HG02588 (cell line): ENCODE data around the gene NFIB.

Source experiments
- ATAC-seq: cut with Tn5 transposase; IDR thresholded peaks from one replicate; pipeline ENCODE4 v1.9.1; 2021; ENCODE audit warnings: mild to moderate bottlenecking, moderate library complexity; ENCODE audit not compliant: unreplicated experiment

The NFIB gene

GRCh38 chr9:14127656-14128055 is 186.3 kb downstream of the NFIB start:
- no peak for ATAC-seq

- ATAC-seq, result no peak
Observed at GRCh38 chr9:14119694-14120514, 194.0 kb downstream of the NFIB start.

DNA sequence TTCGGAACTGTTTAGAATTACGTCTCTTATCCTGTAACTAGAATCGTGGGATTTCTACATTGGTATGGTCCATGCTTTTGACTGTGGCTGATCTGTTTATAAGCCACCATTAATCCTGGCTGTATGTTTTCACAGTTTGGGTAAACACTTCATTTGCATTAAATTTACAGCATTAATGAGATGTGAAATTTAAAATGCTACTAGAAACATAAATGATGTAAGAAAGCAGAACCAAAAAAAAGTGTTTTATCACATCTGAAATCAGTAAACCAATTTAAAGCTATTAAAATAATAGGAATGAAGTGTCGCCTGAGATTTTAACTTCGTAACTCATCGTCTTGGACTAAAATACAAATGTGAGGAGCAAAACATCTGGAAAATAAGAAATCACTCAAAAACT is 201.7 kb downstream of the NFIB start:
- ATAC-seq, result no peak

DNA sequence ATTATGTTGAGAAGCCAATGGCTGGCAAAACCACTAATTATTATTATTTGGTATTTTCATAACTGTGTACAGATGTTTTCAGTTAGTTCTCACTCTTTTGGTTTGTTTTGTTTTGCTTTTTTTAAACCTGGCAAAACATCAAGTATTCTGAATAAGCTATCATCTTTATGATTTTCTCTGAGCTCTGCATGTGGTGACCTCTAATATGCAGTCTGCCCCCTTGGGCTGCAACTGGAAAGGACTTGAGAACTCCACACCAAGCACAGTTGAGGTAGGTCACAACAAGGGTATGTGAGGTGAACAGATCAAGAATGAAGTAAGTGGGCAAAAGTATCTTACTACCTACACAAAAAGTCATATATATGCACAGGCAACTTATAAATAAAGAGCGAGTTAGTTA is 202.2 kb downstream of the NFIB start:
- ATAC-seq, result no peak

DNA sequence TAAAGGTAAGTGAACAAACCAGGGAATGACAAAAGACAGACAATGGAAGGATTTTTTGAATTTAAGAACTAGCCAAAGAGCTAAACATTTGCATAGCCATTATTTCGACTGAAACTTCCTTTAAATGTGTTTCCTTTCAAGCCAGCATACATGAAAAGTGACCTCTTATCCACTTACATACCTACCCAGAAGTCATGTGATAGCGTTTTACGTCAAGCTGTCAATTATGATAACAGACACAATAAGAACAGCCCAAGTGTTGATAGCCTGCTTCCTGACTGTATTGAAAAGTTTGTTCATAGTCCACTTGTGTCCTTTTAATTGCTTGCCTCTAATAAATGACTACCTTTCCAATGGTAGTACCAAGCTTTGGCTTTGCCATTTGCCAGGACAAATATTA is 206.0 kb downstream of the NFIB start:
- no peak for ATAC-seq

- ATAC-seq, result no peak
Observed at GRCh38 chr9:14107495-14107894, 206.4 kb downstream of the NFIB start.

DNA sequence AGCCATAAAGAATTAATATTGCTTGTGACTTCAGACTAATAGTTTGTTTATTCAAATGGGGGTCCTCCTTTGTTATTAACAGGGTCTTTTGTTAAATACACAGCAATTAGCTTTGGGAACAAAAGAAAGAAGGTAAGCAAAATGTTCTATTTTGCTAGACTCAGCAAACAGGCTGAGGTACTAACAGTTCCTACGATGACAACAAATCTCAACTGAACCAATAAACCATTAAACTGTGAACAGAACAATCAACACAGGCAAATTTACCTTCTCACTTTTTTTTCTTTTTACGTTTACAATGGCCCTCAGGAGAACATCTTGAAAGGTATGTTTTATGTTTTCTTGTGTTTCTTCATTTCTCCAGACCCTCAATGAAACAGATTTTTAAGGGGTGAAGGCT is 207.2 kb downstream of the NFIB start:
- ATAC-seq, result no peak

DNA sequence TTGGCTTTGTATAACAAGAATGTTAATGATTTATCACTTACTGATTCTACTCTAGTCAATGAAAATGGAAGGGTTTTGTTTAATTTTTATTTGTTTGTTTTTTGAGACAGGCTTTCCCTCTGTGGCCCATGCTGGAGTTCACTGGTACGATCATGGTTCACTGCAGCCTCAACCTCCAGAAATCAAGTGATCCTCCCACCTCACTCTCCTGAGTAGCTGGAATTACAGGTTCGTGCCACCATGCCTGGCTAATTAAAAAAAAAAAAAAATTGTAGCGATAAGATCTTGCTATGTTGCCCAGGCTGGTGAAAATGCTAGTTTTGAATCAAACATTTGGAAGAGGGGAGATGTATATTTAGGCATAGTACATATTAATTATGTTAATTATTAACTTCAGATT is 209.4 kb downstream of the NFIB start:
- ATAC-seq, result no peak

DNA sequence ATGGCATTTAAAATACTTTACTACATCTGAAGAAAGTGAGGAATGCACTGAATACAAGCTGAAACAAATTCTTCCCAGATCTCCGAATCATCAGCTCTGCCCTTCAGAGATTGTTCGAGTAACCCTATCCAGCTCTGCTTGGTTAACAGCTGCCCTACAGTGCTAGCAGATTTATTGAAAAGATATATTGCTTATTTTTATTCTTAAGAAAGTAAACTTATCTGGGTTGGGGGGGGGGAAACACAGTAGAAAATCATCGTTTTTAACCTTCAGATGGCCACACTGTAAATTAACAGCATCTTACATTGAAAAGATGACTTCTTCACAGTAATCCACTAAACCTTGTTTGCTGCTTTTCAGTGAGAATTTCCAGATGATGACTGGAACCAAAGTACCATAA is 210.8 kb downstream of the NFIB start:
- no peak for ATAC-seq

GRCh38 chr9:14099737-14100136 is 214.2 kb downstream of the NFIB start:
- ATAC-seq, result no peak

DNA sequence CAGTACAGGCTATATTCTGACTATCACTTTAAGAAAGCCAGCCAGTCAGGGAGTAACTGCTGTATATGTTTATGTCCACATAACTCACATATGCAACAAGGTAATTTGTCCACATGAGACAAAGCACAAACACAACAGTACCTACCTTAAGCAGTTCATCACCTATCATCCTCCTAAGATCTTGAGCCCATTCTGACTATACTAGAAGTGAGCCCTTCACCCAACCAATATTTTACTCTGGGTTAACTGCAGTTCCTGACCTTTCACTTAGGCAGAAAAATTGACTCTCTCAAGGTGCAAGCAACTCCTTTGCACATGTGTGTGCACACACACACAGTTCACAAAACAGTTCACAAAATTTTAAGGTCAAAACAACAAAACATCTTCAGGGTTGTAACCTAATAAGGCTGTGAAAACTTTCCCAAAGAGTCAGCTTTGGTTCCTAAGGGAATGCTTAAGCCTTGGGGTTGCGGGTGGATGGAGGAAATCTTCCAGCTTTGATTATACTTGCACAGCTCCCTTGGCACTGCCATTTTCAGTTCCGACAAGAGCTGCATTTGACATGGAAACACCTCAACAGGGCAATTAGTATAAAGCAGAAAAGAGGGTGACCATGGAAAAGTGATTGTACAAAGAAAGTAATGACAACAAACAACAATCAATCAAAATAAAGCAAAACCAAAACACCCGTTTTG is 215.3 kb downstream of the NFIB start:
- ATAC-seq, result no peak

DNA sequence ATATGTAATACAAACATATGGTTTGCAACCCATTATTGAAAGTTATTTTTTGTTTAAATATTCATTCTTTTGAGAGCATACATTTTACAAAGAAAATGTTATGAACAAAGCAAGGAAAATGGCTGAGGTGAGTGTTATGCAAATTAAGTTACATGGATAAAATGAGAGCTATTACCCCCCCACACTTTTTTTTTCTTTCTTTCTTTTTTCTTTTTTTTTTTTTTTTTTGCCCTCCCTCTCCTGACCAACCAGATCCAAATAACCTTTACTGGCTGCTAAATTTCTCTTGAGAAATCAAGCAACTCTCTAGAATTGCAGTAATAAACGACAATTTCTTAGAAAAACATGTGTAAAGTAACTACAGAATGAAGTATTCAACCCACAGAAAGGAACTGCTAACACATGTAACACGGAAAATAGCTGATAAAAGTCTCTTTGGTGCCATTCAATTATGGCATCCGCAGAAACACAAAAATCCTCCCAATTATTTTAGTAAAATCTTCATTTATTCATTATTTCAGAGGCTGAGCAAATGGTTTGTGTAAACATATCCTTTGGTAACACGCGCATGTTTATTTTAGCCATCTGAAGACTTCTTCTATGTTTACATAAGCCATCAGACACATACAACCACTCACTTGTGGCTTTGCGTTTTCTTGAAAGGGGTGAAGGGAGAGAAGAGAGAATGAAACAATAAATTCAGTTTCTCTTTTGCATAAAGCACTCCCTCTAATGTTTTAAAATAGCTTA is 216.1 kb downstream of the NFIB start:
- no peak for ATAC-seq

- no peak for ATAC-seq
Observed at GRCh38 chr9:14097215-14097614, 216.7 kb downstream of the NFIB start.

DNA sequence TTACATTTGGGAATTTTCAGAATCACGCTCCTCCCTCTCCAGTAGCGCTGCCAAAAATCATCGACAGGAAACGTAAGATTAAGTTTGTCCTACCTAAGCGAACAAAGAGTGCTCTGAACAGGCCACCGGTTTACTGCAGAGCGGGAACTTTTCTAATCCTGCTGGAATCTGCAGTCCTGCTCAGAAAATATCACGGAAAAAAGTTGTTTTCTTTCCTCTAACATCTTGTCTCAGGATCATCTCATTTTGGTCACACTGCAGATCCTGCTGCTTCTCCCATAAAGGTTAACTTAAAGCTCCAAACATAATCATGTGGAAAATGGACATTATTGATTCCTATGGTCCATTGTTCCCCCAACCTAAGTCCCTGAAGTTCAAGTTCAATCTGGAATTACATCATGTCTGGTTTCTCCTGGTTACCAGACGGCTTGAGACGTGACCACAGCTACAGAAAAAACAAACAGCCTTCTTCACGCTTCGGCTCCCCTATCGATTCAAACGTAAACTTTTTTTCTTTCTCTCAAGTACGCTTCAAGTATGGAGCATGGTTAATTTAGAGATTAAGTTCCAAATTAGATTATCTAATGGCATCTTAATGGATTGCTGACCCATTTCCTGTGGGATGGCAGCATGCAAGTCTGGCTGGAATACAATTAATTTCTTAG is 217.6 kb downstream of the NFIB start:
- no peak for ATAC-seq

DNA sequence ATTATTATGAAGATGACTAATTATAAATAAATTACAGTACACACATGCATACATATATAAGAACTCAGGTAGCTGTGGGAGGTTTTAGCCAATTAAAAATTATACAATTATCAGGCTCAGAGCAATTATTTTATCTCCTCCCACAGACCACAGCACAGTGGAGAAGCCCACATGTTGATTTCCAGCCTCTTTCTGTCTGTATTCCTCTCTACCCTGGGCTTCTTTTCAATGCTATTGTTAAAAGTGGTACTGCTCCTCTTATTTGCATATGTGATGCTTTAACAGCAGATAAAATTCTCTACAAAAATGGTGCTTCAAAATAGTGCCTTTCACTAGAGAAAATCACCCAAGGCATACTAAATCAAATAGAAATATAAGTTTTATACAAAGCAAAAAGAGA is 218.7 kb downstream of the NFIB start:
- ATAC-seq, result no peak

DNA sequence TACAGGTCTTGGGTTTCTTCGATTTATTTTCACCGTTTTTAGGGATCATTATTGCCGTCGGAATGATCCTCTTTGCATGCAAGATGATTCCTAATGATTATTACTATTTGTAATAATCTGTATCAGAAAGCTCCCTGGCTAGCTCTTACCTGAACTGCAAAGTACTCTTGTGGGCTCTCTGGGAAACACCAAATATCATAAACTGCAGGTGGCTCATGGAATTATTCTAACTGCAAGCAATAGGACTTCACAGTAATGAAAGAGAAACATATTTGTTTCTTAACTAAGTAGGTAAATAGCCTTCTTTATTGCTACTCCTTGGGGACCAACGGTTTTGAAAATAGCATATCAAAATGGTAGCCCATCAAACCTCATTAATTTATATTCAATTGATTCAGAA is 219.4 kb downstream of the NFIB start:
- ATAC-seq, result no peak

DNA sequence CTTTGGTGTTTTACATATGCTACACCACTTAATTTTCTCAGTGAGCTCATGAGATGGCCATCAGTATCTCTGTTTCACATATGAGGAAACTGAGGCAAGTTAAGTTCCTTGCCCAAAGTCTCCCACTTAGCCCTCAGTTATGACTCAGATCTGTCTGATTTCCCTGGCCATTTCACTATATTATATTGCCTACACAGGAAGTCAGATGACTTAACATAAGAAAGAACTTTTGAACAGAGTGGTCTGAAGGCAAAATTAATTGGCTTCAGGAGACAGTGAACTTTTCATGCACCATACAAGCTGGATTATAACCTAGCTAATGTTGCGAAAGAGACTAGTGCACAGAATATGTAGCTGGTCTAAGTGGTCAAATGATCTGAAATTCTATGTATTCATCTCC is 221.6 kb downstream of the NFIB start:
- ATAC-seq, result no peak

- ATAC-seq, result no peak
Observed at GRCh38 chr9:14089051-14089803, 224.7 kb downstream of the NFIB start.

DNA sequence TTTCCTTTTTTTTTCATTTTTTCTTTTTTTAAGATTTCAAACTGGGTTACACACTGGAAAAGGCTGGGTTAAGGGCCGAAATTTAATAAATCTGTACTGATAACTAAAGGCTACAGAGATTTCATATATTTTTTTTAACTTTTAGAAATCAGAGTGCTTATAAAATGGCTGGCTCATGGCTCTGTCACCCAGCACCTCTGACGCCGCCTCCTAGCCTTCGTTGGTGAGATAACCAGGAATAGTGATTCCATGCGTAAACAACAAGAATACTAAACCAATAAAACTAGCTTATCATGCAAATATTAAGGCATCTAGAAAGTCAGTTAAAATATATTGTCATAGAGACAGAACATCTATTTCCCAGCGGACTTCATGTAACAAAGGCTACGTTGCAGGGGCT is 226.4 kb downstream of the NFIB start:
- no peak for ATAC-seq

GRCh38 chr9:14086495-14086894 is 227.4 kb downstream of the NFIB start:
- ATAC-seq, result no peak

- ATAC-seq, result no peak
Observed at GRCh38 chr9:14085810-14086209, 228.1 kb downstream of the NFIB start.
